ENCODE data around the gene ESF1.

DNA sequence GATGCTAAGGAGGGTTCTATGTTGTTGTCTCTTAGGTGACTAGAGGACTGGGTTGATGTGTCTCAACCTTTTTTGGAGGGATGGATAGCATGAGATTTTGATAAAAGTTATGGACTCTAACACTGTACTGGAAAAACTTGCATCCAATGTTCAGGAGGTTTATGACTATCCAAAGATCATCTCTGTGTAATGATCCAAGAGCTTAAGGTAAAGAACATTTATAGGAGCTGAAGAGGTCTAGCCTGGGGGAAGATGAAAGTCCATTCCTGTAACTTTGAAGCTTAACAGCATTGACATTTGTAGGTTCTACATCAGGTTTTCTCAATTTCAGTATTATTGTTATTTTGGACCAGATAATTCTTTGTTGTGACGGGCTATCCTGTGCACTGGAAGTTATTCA, 48.9 kb downstream of the ESF1 start:
- TF ChIP-seq SP1 (IDR thresholded peaks at IDR 0.05) = no peak
- TF ChIP-seq, protein P1, sequence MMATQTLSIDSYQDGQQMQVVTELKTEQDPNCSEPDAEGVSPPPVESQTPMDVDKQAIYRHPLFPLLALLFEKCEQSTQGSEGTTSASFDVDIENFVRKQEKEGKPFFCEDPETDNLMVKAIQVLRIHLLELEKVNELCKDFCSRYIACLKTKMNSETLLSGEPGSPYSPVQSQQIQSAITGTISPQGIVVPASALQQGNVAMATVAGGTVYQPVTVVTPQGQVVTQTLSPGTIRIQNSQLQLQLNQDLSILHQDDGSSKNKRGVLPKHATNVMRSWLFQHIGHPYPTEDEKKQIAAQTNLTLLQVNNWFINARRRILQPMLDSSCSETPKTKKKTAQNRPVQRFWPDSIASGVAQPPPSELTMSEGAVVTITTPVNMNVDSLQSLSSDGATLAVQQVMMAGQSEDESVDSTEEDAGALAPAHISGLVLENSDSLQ (IDR thresholded peaks at IDR 0.05) = no peak
- TF ChIP-seq FOXM1 (IDR thresholded peaks at IDR 0.05; ENCODE audit: borderline replicate concordance) = no peak
- TF ChIP-seq BHLHE40 (IDR thresholded peaks at IDR 0.05; ENCODE audit: borderline replicate concordance) = no peak
- TF ChIP-seq ELF4 (IDR thresholded peaks at IDR 0.05) = no peak
- no peak for TF ChIP-seq NFRKB (IDR thresholded peaks at IDR 0.05)
- no peak for TF ChIP-seq SUZ12 (IDR thresholded peaks at IDR 0.05)
- no peak for TF ChIP-seq ARNT (IDR thresholded peaks at IDR 0.05)
- no peak for TF ChIP-seq FOXK2 (IDR thresholded peaks at IDR 0.05)
- TF ChIP-seq ZNF384 (IDR thresholded peaks at IDR 0.05) = no peak
- no peak for TF ChIP-seq FOXA1 (IDR thresholded peaks at IDR 0.05)
- TF ChIP-seq L3MBTL2 (conservative IDR thresholded peaks at IDR 0.05) = no peak
- no peak for TF ChIP-seq CTBP1 (IDR thresholded peaks at IDR 0.05; ENCODE audit: borderline replicate concordance)

Data from HEK293T (cell line).